PC-9 (cell line): Measurements from ENCODE around the gene RFX4.

ENCODE experiments used
- CTCF ChIP-seq: fragments of 200-600 bp; sonication (generic); conservative IDR thresholded peaks from 2 replicates; pipeline ENCODE4 v1.6.1; 2017; ENCODE audit warnings: mixed run types, antibody characterized with exemption, mild to moderate bottlenecking, moderate library complexity
- EZH2 ChIP-seq: fragments of 200-600 bp; sonication (generic); IDR thresholded peaks from 2 replicates; pipeline ENCODE4 v1.8.0; 2017; ENCODE audit warnings: antibody characterized with exemption, low read depth

DNA sequence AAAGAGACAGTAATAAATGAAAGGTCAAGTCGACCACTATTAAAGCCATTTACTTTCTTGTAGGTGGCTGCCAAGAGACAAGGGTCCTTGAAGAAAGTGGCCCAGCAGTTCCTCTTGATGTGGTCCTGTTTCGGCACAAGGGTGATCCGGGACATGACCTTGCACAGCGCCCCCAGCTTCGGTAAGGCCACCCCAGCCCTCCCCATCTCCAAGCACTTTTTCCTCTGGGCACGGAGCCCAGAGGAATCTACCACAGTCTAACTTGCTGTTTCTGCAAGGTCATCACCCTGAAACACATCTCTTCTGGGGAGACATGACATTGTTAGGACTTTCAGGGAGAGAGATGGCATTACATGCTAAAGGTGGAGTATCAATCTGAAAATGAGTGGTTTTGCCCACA, 137.9 kb downstream of the RFX4 start:
- TF ChIP-seq CTCF: no peak
- TF ChIP-seq EZH2: no peak
